Measurements from ENCODE around the gene UCKL1. TPM values are rescaled to one million over a fixed set of nuclear protein-coding genes. Genes with fewer than 3 reads are reported as not detected.

The UCKL1 gene
- total RNA-seq, 1 experiment from 2014 or later: 43.7 TPM

- Mint-ChIP-seq H3K9me3 (ENCODE audit: unreplicated experiment) (no peaks in the 10 kb centered on the region), H3K4me1 (ENCODE audit: insufficient read depth, unreplicated experiment) (peaks cover 30% of the 10 kb centered on the region), H3K4me3 (ENCODE audit: unreplicated experiment) (peak overlapping the region; percentile 79), H3K27ac (ENCODE audit: low read depth, unreplicated experiment) (peak overlapping the region; percentile 92), H3K36me3 (ENCODE audit: insufficient read depth, unreplicated experiment) (peaks cover 34% of the 10 kb centered on the region), H3K27me3 (ENCODE audit: insufficient read depth, unreplicated experiment) (no peaks in the 10 kb centered on the region)
- BruUV-seq (replicated peaks): TSS peak; percentile 37
- TF ChIP-seq, protein P1, sequence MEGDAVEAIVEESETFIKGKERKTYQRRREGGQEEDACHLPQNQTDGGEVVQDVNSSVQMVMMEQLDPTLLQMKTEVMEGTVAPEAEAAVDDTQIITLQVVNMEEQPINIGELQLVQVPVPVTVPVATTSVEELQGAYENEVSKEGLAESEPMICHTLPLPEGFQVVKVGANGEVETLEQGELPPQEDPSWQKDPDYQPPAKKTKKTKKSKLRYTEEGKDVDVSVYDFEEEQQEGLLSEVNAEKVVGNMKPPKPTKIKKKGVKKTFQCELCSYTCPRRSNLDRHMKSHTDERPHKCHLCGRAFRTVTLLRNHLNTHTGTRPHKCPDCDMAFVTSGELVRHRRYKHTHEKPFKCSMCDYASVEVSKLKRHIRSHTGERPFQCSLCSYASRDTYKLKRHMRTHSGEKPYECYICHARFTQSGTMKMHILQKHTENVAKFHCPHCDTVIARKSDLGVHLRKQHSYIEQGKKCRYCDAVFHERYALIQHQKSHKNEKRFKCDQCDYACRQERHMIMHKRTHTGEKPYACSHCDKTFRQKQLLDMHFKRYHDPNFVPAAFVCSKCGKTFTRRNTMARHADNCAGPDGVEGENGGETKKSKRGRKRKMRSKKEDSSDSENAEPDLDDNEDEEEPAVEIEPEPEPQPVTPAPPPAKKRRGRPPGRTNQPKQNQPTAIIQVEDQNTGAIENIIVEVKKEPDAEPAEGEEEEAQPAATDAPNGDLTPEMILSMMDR (IDR thresholded peaks at IDR 0.05; ENCODE audit: unreplicated experiment): no peak
- DNase-seq (ENCODE audit: unreplicated experiment): peak; percentile 53
- ChIA-PET CTCF (interaction anchor here (0.5 to 4.5 kb wide), 41 partner anchors 8 to 1038 kb away, joined by 3 to 31 read pairs (median 4); partner anchors contain the start of genes LKAAEAR1, TCEA2 and TPD52L2), POLR2A (interaction anchor here (0.5 to 4.5 kb wide), 46 partner anchors 9 to 1613 kb away, joined by 3 to 93 read pairs (median 5); partner anchors contain the start of genes ARFRP1, DNAJC5, GMEB2 and LAMA5)
- intact Hi-C loops (cut with micrococcal nuclease): loop anchor here (2.0 to 5.0 kb wide), 2 partner anchors 58 to 82 kb away; partner anchors contain the start of gene TCEA2
Observed at GRCh38 chr20:63980317-63980805, 24.1 kb upstream of the UCKL1 start.

- Mint-ChIP-seq H3K36me3 (ENCODE audit: insufficient read depth, unreplicated experiment) (peaks cover 28% of the 10 kb centered on the region), H3K4me3 (ENCODE audit: unreplicated experiment) (peak within 1 kb of the TSS; percentile 79), H3K4me1 (ENCODE audit: insufficient read depth, unreplicated experiment) (peaks cover 30% of the 10 kb centered on the region), H3K9me3 (ENCODE audit: unreplicated experiment) (no peaks in the 10 kb centered on the region), H3K27ac (ENCODE audit: low read depth, unreplicated experiment) (peak within 1 kb of the TSS; percentile 92), H3K27me3 (ENCODE audit: insufficient read depth, unreplicated experiment) (no peaks in the 10 kb centered on the region)
- DNase-seq (ENCODE audit: unreplicated experiment): no peak
- CTCF ChIA-PET: interaction anchor here (0.6 to 4.5 kb wide), 37 partner anchors 9 to 1038 kb away, joined by 3 to 31 read pairs (median 4); partner anchors contain the start of genes LKAAEAR1, TCEA2 and TPD52L2
- intact Hi-C loops (cut with micrococcal nuclease): loop anchor here (2.0 to 5.0 kb wide), 3 partner anchors 59 to 141 kb away; partner anchors contain the start of gene TCEA2
- TF ChIP-seq, protein P1 (IDR thresholded peaks at IDR 0.05; ENCODE audit: unreplicated experiment): no peak
- BruUV-seq (replicated peaks): no TSS peak
- POLR2A ChIA-PET: interaction anchor here (0.5 to 4.5 kb wide), 36 partner anchors 8 to 1613 kb away, joined by 3 to 93 read pairs (median 5); partner anchors contain the start of genes ARFRP1, DNAJC5, GMEB2 and LAMA5
Observed at GRCh38 chr20:63979557-63980316, 23.5 kb upstream of the UCKL1 start, which contains the start of gene SAMD10. Gene SAMD10, minus strand, starts transcription at chr20:63979642. Its CDS starts 175 bp downstream, at chr20:63979467.

- ChIA-PET POLR2A (interaction anchor here (1.1 to 4.5 kb wide), 12 partner anchors 12 to 458 kb away, joined by 3 to 93 read pairs (median 24); partner anchors contain the start of genes ARFRP1, DNAJC5, GMEB2 and OPRL1), CTCF (interaction anchor here (0.7 to 4.5 kb wide), 9 partner anchors 8 to 352 kb away, joined by 3 to 31 read pairs (median 5); partner anchors contain the start of gene LKAAEAR1)
- Mint-ChIP-seq H3K27ac (ENCODE audit: low read depth, unreplicated experiment) (no peak overlapping the region), H3K4me3 (ENCODE audit: unreplicated experiment) (peak overlapping the region; percentile 79), H3K36me3 (ENCODE audit: insufficient read depth, unreplicated experiment) (peaks cover 22% of the 10 kb centered on the region), H3K27me3 (ENCODE audit: insufficient read depth, unreplicated experiment) (no peaks in the 10 kb centered on the region), H3K9me3 (ENCODE audit: unreplicated experiment) (no peaks in the 10 kb centered on the region), H3K4me1 (ENCODE audit: insufficient read depth, unreplicated experiment) (peaks cover 30% of the 10 kb centered on the region)
- intact Hi-C loops (cut with micrococcal nuclease): loop anchor here (2.0 kb wide), 1 partner anchor 142 kb away; no protein-coding TSS in a partner anchor
- TF ChIP-seq, protein P1 (IDR thresholded peaks at IDR 0.05; ENCODE audit: unreplicated experiment): no peak
- DNase-seq (ENCODE audit: unreplicated experiment): no peak
- BruUV-seq (replicated peaks): no TSS peak
Observed at GRCh38 chr20:63979229-63979556, 23.0 kb upstream of the UCKL1 start.

All from MCF 10A (cell line).